ENCODE results near the gene MAGEA8. TPM values are rescaled to one million over a fixed set of nuclear protein-coding genes. Genes with fewer than 3 reads are reported as not detected.
"Not testable (repeated sequence)": the region's sequence is repeated elsewhere in the genome, so short reads cannot be mapped to it uniquely, and the experiment has no call there.

MAGEA8 gene
- not detected in 2 replicates for total RNA-seq

- no peak for TF ChIP-seq CTCF (conservative IDR thresholded peaks at IDR 0.05; ENCODE audit: low read depth, low read length)
- DNase-seq (ENCODE audit: low read depth), result no peak
- no peak within 1 kb of the TSS for H3K4me3 ChIP-seq (ENCODE audit: low read depth, low read length)
These were observed at the start of gene MAGEA8 for GRCh38 chrX:149881081-149881711. Gene MAGEA8, plus strand, starts transcription at chrX:149881183. Its CDS starts 3,090 bp downstream, at chrX:149884273.

GRCh38 chrX:149831473-149831872 is 49.5 kb upstream of the MAGEA8 start:
- no peak for TF ChIP-seq CTCF (conservative IDR thresholded peaks at IDR 0.05; ENCODE audit: low read depth, low read length)
- H3K4me3 ChIP-seq (ENCODE audit: low read depth, low read length), result no peak overlapping the region

GRCh38 chrX:149836728-149837127 is 44.3 kb upstream of the MAGEA8 start:
- DNase-seq (ENCODE audit: low read depth), result not testable (repeated sequence)

More at GRCh38 chrX:149831473-149831872, 49.5 kb upstream of the MAGEA8 start:
- DNase-seq (ENCODE audit: low read depth), result no peak

GRCh38 chrX:149837167-149837566 is 43.8 kb upstream of the MAGEA8 start:
- no peak for DNase-seq (ENCODE audit: low read depth)
- H3K4me3 ChIP-seq (ENCODE audit: low read depth, low read length), result no peak overlapping the region
- no peak for TF ChIP-seq CTCF (conservative IDR thresholded peaks at IDR 0.05; ENCODE audit: low read depth, low read length)

More at GRCh38 chrX:149836728-149837127, 44.3 kb upstream of the MAGEA8 start:
- H3K4me3 ChIP-seq (ENCODE audit: low read depth, low read length), result not testable (repeated sequence)

GRCh38 chrX:149837639-149838038 is 43.3 kb upstream of the MAGEA8 start:
- no peak overlapping the region for H3K4me3 ChIP-seq (ENCODE audit: low read depth, low read length)
- no peak for TF ChIP-seq CTCF (conservative IDR thresholded peaks at IDR 0.05; ENCODE audit: low read depth, low read length)
- DNase-seq (ENCODE audit: low read depth), result no peak

- TF ChIP-seq CTCF (conservative IDR thresholded peaks at IDR 0.05; ENCODE audit: low read depth, low read length), result no peak
- no peak overlapping the region for H3K4me3 ChIP-seq (ENCODE audit: low read depth, low read length)
- DNase-seq (ENCODE audit: low read depth), result no peak
These were observed 39.1 kb upstream of the MAGEA8 start for GRCh38 chrX:149841929-149842328.

- DNase-seq (ENCODE audit: low read depth), result no peak
- TF ChIP-seq CTCF (conservative IDR thresholded peaks at IDR 0.05; ENCODE audit: low read depth, low read length), result no peak
- H3K4me3 ChIP-seq (ENCODE audit: low read depth, low read length), result no peak overlapping the region
These were observed 35.6 kb upstream of the MAGEA8 start for GRCh38 chrX:149845385-149845784.
